Lung (tissue), 13 donors: ENCODE measurements around the gene ZC3H14. TPM values are rescaled to one million over a fixed set of nuclear protein-coding genes. Genes with fewer than 3 reads are reported as not detected.

ENCODE experiments used
- ATAC-seq: fragments of 200-7000 bp; cut with Tn5 transposase; one replicate; pipeline ENCODE4 v1.9.1; 2020; ENCODE audit warnings: moderate number of reproducible peaks; ENCODE audit not compliant: insufficient read depth, low FRiP score
- DNase-seq, 3 donors: peaks; one replicate each; pipeline ENCODE4 v3.0.0-alpha.2; 2013 to 2017
- H3K27ac ChIP-seq, 2 donors: one replicate each; pipeline ENCODE4 v1.5.1; 2013; ENCODE audit warnings: mild to moderate bottlenecking in 2 of 2, moderate library complexity in 2 of 2, control low read depth in 1 of 2, inconsistent platforms in 1 of 2, low read depth in 1 of 2, low read length in 1 of 2
- H3K27me3 ChIP-seq, 3 donors: one replicate each; pipeline ENCODE4 v1.5.1; 2013; ENCODE audit warnings: low read length in 2 of 3; ENCODE audit not compliant: control insufficient read depth in 3 of 3, insufficient read depth in 3 of 3
- H3K36me3 ChIP-seq, 4 donors: one replicate each; pipeline ENCODE4 v1.5.1; 2013; ENCODE audit warnings: low read length in 4 of 4, mild to moderate bottlenecking in 1 of 4, moderate library complexity in 1 of 4; ENCODE audit not compliant: control insufficient read depth in 4 of 4, insufficient read depth in 4 of 4
- H3K4me1 ChIP-seq, 5 donors: one replicate each; pipeline ENCODE4 v1.5.1; 2013; ENCODE audit warnings: low read length in 5 of 5, mild to moderate bottlenecking in 2 of 5, moderate library complexity in 1 of 5; ENCODE audit not compliant: control insufficient read depth in 5 of 5, insufficient read depth in 5 of 5
- H3K4me3 ChIP-seq: one replicate; pipeline ENCODE4 v1.5.1; 2013; ENCODE audit warnings: mild to moderate bottlenecking, control low read depth, moderate library complexity
- H3K9ac ChIP-seq, 2 donors: one replicate each; pipeline ENCODE4 v1.5.1; 2013; ENCODE audit warnings: low read length in 2 of 2, control low read depth in 1 of 2; ENCODE audit not compliant: insufficient read depth in 1 of 2
- H3K9me3 ChIP-seq, 4 donors: one replicate each; pipeline ENCODE4 v1.5.1; 2013; ENCODE audit warnings: low read length in 3 of 4, mild to moderate bottlenecking in 1 of 4, moderate library complexity in 1 of 4; ENCODE audit not compliant: control insufficient read depth in 4 of 4, insufficient read depth in 3 of 4
- WGBS, 2 donors: extraction: QIAGEN DNeasy Blood & Tissue Kit; methylation state at CpG; one replicate each; pipeline ENCODE4 v1.1.7; 2013; 5-methylcytosine and 5-hydroxymethylcytosine counted together
- polyA plus RNA-seq, 2 donors: library from polyadenylated mRNA; stranded (reverse); fragments of 200-250 nt; gene quantifications; one replicate each; pipeline ENCODE4 v1.2.1, GENCODE V29; 2013
- small RNA-seq: library from RNA; depleted of rRNA; stranded (forward); fragments of <200 nt; gene quantifications from one replicate; pipeline ENCODE3, GENCODE V24; 2014; ENCODE audit warnings: low replicate concordance
- total RNA-seq, 2 donors: library from RNA; depleted of rRNA in 1 of 2; stranded (reverse); fragments of >200 nt in 1 of 2; gene quantifications; one replicate each; pipeline ENCODE4 v1.2.1, GENCODE V29; 2014 to 2021
- TF ChIP-seq, protein P1 (sequence below): IDR thresholded peaks from 2 replicates; pipeline ENCODE4 v1.5.1; 2012; ENCODE audit warnings: mild to moderate bottlenecking; ENCODE audit errors: control extremely low read depth, extremely low read depth
- donor health status: control.
- donor health status: control.
- donor health status: Bipolar disorder and iron deficiency.
- donor health status: healthy.
- donor health status: DM: yes; HTN: yes; CAD: no.

Gene ZC3H14
- total and polyA plus RNA-seq, 4 donors = 21.9 to 79.7 (median 36.3) TPM

DNA sequence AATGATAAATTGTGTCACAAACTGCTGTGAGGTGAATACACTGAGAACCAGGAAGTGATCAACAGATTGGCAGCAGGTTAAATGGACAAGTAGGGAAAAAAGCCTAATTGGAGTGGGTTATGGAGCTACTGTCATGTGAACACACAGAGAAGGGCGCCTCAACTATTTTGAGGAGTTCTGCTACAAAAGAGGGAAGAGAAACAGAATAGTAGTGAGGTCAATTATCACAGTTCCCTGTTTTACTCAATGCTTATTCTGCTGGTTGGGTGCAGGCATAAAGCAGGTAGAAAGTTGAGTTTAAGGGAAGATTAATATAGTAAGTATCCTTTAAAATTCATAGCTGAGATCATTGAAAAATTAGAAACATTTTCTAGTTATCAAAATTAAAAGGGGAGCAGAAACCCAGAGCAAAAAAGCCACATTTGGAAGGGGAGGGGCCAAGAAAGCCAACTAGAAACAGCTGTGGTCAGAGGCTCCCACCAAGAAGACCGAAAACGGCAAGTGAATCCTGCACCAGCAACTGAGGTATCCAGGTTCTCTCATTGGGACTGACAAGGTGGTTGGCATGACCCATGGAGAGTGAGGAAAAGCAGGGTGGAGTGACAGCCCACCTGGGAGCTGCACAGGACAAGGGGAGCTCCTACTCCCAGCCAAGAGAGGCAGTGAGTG, 105.7 kb downstream of the ZC3H14 start:
- no peak overlapping the region for H3K4me3 ChIP-seq
- peaks cover 0 to 2% (median 0%) of the 10 kb centered on the region in 5 donors for H3K4me1 ChIP-seq
- TF ChIP-seq, protein P1, sequence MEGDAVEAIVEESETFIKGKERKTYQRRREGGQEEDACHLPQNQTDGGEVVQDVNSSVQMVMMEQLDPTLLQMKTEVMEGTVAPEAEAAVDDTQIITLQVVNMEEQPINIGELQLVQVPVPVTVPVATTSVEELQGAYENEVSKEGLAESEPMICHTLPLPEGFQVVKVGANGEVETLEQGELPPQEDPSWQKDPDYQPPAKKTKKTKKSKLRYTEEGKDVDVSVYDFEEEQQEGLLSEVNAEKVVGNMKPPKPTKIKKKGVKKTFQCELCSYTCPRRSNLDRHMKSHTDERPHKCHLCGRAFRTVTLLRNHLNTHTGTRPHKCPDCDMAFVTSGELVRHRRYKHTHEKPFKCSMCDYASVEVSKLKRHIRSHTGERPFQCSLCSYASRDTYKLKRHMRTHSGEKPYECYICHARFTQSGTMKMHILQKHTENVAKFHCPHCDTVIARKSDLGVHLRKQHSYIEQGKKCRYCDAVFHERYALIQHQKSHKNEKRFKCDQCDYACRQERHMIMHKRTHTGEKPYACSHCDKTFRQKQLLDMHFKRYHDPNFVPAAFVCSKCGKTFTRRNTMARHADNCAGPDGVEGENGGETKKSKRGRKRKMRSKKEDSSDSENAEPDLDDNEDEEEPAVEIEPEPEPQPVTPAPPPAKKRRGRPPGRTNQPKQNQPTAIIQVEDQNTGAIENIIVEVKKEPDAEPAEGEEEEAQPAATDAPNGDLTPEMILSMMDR = no peak
- DNase-seq = no peak
- H3K36me3 ChIP-seq = no peaks in the 10 kb centered on the region
- no peaks in the 10 kb centered on the region for H3K27me3 ChIP-seq
- H3K27ac ChIP-seq = no peak overlapping the region
- 77 to 86% methylated on average over 3 of the region's 3 CpGs for WGBS, 2 donors
- ATAC-seq = no peak
- no peaks in the 10 kb centered on the region for H3K9me3 ChIP-seq
- H3K9ac ChIP-seq = no peak overlapping the region

DNA sequence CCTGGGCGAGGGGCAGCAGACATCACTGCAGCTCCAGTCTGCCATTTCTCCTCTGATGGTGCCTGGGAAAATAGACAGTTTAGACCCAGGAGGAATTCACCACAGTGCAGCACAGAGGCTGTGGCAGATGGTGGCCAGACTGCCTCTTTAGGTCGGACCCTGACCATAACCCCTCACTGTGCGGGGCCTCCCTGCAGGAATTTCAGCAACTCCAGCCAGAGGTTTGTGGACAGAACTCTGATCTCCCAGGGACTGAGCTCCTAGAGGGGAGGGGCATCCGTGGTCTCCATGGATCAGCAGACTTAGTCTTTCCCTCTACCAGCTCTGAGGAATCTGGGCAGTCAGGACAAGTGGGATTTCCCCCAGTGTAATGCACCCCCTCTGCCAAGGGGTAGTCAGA, 106.5 kb downstream of the ZC3H14 start:
- no peaks in the 10 kb centered on the region for H3K27me3 ChIP-seq
- no peaks in the 10 kb centered on the region for H3K36me3 ChIP-seq
- no peak overlapping the region for H3K27ac ChIP-seq
- 79 to 90% methylated on average over 4 of the region's 4 CpGs for WGBS, 2 donors
- no peaks in the 10 kb centered on the region for H3K9me3 ChIP-seq
- H3K9ac ChIP-seq = no peak overlapping the region
- peaks cover 0 to 2% (median 0%) of the 10 kb centered on the region in 5 donors for H3K4me1 ChIP-seq
- no peak overlapping the region for H3K4me3 ChIP-seq
- ATAC-seq (no peak), DNase-seq (no peak)
- TF ChIP-seq, protein P1 = no peak

Small RNAs within 50 kb of the gene (small RNA-seq; reads per million reads assigned to genes)
- not detected for gene RNU4-22P

Other genes with a start within 250 kb of the ZC3H14 start
- not detected for gene KCNK10, start 239.8 kb upstream of the ZC3H14 start, total RNA-seq
- gene KCNK10, start 239.8 kb upstream of the ZC3H14 start, polyA plus RNA-seq = under 1 TPM in 1 of 2 donors, not detected in 1; 0.01 TPM
- gene SPATA7, start 177.4 kb upstream of the ZC3H14 start, total RNA-seq = 10 to 100 TPM; 12.7 to 34.0 TPM
- 1 to 10 TPM; 4.3 to 6.8 TPM for gene SPATA7, start 177.4 kb upstream of the ZC3H14 start, polyA plus RNA-seq
- gene PTPN21, start 8.0 kb upstream of the ZC3H14 start, total RNA-seq = 10 to 100 TPM; 31.6 to 39.3 TPM
- gene PTPN21, start 8.0 kb upstream of the ZC3H14 start, polyA plus RNA-seq = 1 to 10 TPM; 8.2 to 8.7 TPM
- gene EML5, start 229.9 kb downstream of the ZC3H14 start, total RNA-seq = 10 to 100 TPM in 1 of 2 donors, 1 to 10 TPM in 1; 2.1 to 10.2 TPM
- under 1 TPM; 0.31 to 0.43 TPM for gene EML5, start 229.9 kb downstream of the ZC3H14 start, polyA plus RNA-seq